NB4 (cell line): ENCODE measurements around the gene ULBP1.
A peak's percentile ranks its signal among the peaks of the same experiment; 100 is the strongest.

Source experiments
- CTCF ChIP-seq: IDR thresholded peaks from one replicate; pipeline ENCODE4 v1.5.1; 2012; ENCODE audit warnings: low read depth, low read length
- MYC ChIP-seq: IDR thresholded peaks from 2 replicates; pipeline ENCODE4 v1.6.1; 2011; ENCODE audit warnings: low read depth, low read length
- POLR2A ChIP-seq: IDR thresholded peaks from 2 replicates; pipeline ENCODE4 v1.6.1; 2011; ENCODE audit warnings: mild to moderate bottlenecking; ENCODE audit not compliant: insufficient read length; ENCODE audit errors: extremely low read depth
- TF ChIP-seq, protein P1 (sequence below): IDR thresholded peaks from 2 replicates; pipeline ENCODE4 v1.6.1; 2011; ENCODE audit warnings: low read depth, low read length

DNA sequence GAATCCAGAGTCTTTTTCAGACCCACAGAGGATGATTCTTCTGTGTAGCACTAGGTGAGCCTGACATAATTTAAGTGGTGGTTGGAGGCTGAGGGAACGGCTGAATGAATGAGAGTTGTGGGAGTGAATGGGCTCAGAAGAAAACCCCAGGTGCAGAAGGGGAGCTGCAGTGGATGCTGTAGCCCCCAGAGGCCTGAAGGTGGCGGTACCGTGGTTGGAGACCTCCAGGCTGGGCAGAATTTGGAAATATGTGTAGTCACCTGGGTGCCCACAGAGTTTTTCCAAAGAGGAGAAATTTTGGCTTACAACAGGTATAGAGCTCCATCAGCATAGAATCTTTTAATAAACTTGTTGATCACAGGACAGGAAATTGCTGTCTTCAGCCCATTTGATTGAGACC lies 34.3 kb upstream of the ULBP1 start:
- TF ChIP-seq POLR2A: no peak
- TF ChIP-seq CTCF: peak; percentile 56
- TF ChIP-seq, protein P1, sequence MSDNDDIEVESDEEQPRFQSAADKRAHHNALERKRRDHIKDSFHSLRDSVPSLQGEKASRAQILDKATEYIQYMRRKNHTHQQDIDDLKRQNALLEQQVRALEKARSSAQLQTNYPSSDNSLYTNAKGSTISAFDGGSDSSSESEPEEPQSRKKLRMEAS: no peak
- TF ChIP-seq MYC: no peak
